ENCODE results near the gene HGF. TPM values are rescaled to one million over a fixed set of nuclear protein-coding genes. Genes with fewer than 3 reads are reported as not detected.
A peak's percentile ranks its signal among the peaks of the same experiment; 100 is the strongest.

HGF gene
- polyA plus RNA-seq, 1 of the 3 experiments (the other 2 are of a cell fraction), result 1.5 TPM

DNA sequence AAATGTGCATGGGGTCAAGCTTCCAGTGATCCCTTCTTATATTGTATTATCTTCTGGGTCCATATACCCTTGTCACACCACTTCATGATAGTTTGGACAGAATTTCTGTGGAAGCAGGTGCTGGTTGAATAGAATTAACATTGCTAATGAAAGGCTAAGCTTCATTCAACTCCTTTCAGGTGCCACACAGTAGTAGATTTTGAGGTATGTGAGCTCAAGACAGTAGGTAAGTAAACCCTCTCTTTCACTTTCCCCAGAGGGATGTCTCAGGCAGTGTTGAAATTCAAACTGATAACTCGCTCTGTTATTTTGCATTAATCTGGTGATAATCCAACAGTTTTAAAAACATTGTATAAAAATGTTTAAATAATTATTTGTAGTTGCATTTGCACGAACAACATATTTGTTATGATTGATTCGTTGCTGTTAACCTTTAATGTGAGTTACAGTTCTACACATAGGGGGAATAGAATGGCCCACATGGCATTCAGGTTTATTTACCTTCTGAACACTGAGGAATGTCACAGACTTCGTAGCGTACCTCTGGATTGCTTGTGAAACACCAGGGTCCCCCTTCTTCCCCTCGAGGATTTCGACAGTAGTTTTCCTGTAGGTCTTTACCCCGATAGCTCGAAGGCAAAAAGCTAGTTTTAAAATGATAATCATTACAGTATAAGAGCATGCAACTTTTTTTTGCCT lies 18.1 kb downstream of the HGF start:
- no peaks in the 10 kb centered on the region for H3K9me3 ChIP-seq
- DNase-seq, result no peak
- H3K9me2 ChIP-seq, result no peaks in the 10 kb centered on the region
- no peaks in the 10 kb centered on the region for H3F3A ChIP-seq (replicated peaks; ENCODE audit: insufficient read depth)
- H3K27ac ChIP-seq (ENCODE audit: low read depth in 2 of 2, low read length in 1 of 2), result no peak overlapping the region
- H2AFZ ChIP-seq (ENCODE audit: low read depth), result no peak overlapping the region
- no peak for TF ChIP-seq NRF1 (IDR thresholded peaks at IDR 0.05; ENCODE audit: low read depth, low read length)
- TF ChIP-seq, protein P1, sequence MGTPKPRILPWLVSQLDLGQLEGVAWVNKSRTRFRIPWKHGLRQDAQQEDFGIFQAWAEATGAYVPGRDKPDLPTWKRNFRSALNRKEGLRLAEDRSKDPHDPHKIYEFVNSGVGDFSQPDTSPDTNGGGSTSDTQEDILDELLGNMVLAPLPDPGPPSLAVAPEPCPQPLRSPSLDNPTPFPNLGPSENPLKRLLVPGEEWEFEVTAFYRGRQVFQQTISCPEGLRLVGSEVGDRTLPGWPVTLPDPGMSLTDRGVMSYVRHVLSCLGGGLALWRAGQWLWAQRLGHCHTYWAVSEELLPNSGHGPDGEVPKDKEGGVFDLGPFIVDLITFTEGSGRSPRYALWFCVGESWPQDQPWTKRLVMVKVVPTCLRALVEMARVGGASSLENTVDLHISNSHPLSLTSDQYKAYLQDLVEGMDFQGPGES (IDR thresholded peaks at IDR 0.05; ENCODE audit: low read depth, low read length), result no peak
- TF ChIP-seq GATA2 (CRISPR knock-in tag; IDR thresholded peaks at IDR 0.05), result no peak
- TF ChIP-seq RXRA (IDR thresholded peaks at IDR 0.05; ENCODE audit: borderline replicate concordance, low read depth), result no peak
- no peaks in the 10 kb centered on the region; a peak in 2 of 4 replicates for H3K4me1 ChIP-seq (ENCODE audit: control insufficient read depth in 1 of 2, insufficient read depth in 2 of 2, low read depth in 1 of 2, low read length in 1 of 2)
- ChIA-PET POLR2A (no interaction called here), CTCF (interaction anchor here (0.6 to 1.8 kb wide), 3 partner anchors 11 to 252 kb away, joined by 3 to 5 read pairs (median 4); no protein-coding TSS in a partner anchor)
- H3K27me3 ChIP-seq (ENCODE audit: insufficient read depth), result no peaks in the 10 kb centered on the region
- 85% methylated on average over 9 of the region's 9 CpGs for WGBS (ENCODE audit: low lambda C conversion rate)
- no peak overlapping the region for H3K4me2 ChIP-seq
- H3K4me3 ChIP-seq (ENCODE audit: low read depth in 2 of 2, low read length in 1 of 2), result no peak overlapping the region
- no peaks in the 10 kb centered on the region for H3K36me3 ChIP-seq (replicated peaks in 1 of 2; ENCODE audit: control insufficient read depth in 1 of 2, insufficient read depth in 2 of 2, low read length in 1 of 2)
- H4K20me1 ChIP-seq (ENCODE audit: insufficient read depth), result no peaks in the 10 kb centered on the region
- H3K79me2 ChIP-seq (ENCODE audit: insufficient read depth), result no peaks in the 10 kb centered on the region
- no peak overlapping the region for H3K9ac ChIP-seq

DNA sequence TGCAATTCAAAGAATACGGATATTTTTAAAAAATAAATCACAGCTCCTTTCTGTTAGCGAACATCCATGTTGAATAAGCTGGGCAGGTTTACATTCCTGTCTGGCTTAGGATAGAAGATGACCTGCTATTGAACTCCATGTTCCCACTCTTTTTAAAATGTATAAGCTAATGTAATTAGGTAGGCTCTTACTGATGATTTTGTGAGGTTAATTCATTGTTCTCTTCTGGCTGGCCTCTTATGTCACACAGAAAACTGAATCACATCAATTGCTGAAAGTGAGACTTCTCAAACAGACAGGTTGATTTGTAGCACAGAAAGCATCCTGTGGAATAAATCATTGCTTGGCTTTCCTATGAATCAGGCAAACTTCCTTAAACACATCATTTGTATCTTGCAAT lies 24.2 kb downstream of the HGF start:
- Histone ChIP-seq H3K27ac (ENCODE audit: low read depth in 2 of 2, low read length in 1 of 2) (peak overlapping the region in 1 of 2 experiments; percentile 67; a peak in 2 of 4 replicates), H3K9me2 (no peaks in the 10 kb centered on the region), H3K36me3 (replicated peaks in 1 of 2; ENCODE audit: control insufficient read depth in 1 of 2, insufficient read depth in 2 of 2, low read length in 1 of 2) (no peaks in the 10 kb centered on the region), H3K9me3 (no peaks in the 10 kb centered on the region), H2AFZ (ENCODE audit: low read depth) (no peak overlapping the region), H4K20me1 (ENCODE audit: insufficient read depth) (no peaks in the 10 kb centered on the region), H3K4me1 (ENCODE audit: control insufficient read depth in 1 of 2, insufficient read depth in 2 of 2, low read depth in 1 of 2, low read length in 1 of 2) (peaks cover 0 to 17% of the 10 kb centered on the region in 2 experiments; a peak in 2 of 4 replicates), H3K79me2 (ENCODE audit: insufficient read depth) (no peaks in the 10 kb centered on the region), H3F3A (replicated peaks; ENCODE audit: insufficient read depth) (no peaks in the 10 kb centered on the region), H3K4me3 (ENCODE audit: low read depth in 2 of 2, low read length in 1 of 2) (no peak overlapping the region), H3K9ac (no peak overlapping the region), H3K4me2 (no peak overlapping the region), H3K27me3 (ENCODE audit: insufficient read depth) (no peaks in the 10 kb centered on the region)
- CTCF ChIA-PET, result interaction anchor here (1.0 to 1.3 kb wide), 3 partner anchors 11 to 15 kb away, joined by 3 read pairs; no protein-coding TSS in a partner anchor
- WGBS (ENCODE audit: low lambda C conversion rate), result 83% methylated on average over 2 of the region's 2 CpGs
- DNase-seq, result no peak
- POLR2A ChIA-PET, result no interaction called here
- TF ChIP-seq JUND (IDR thresholded peaks at IDR 0.05), result no peak
- TF ChIP-seq GABPA (IDR thresholded peaks at IDR 0.05; ENCODE audit: low read depth), result no peak
- TF ChIP-seq EP300 (IDR thresholded peaks at IDR 0.05; ENCODE audit: borderline replicate concordance in 1 of 2, low read depth in 1 of 2, low read length in 1 of 2), result no peak
- TF ChIP-seq, protein P1 (IDR thresholded peaks at IDR 0.05; ENCODE audit: low read depth, low read length), result no peak
- TF ChIP-seq, protein P2, sequence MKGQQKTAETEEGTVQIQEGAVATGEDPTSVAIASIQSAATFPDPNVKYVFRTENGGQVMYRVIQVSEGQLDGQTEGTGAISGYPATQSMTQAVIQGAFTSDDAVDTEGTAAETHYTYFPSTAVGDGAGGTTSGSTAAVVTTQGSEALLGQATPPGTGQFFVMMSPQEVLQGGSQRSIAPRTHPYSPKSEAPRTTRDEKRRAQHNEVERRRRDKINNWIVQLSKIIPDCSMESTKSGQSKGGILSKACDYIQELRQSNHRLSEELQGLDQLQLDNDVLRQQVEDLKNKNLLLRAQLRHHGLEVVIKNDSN (IDR thresholded peaks at IDR 0.05; ENCODE audit: borderline replicate concordance, low read depth), result no peak
- no peak for TF ChIP-seq SIN3A (IDR thresholded peaks at IDR 0.05; ENCODE audit: borderline replicate concordance, low read depth, low read length)

All from SK-N-SH (cell line).